ENCODE results near the gene PIGP.
"Not testable (repeated sequence)": the region's sequence is repeated elsewhere in the genome, so short reads cannot be mapped to it uniquely, and the experiment has no call there.

- TF ChIP-seq, protein P1, sequence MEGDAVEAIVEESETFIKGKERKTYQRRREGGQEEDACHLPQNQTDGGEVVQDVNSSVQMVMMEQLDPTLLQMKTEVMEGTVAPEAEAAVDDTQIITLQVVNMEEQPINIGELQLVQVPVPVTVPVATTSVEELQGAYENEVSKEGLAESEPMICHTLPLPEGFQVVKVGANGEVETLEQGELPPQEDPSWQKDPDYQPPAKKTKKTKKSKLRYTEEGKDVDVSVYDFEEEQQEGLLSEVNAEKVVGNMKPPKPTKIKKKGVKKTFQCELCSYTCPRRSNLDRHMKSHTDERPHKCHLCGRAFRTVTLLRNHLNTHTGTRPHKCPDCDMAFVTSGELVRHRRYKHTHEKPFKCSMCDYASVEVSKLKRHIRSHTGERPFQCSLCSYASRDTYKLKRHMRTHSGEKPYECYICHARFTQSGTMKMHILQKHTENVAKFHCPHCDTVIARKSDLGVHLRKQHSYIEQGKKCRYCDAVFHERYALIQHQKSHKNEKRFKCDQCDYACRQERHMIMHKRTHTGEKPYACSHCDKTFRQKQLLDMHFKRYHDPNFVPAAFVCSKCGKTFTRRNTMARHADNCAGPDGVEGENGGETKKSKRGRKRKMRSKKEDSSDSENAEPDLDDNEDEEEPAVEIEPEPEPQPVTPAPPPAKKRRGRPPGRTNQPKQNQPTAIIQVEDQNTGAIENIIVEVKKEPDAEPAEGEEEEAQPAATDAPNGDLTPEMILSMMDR (IDR thresholded peaks at IDR 0.05) = not testable (repeated sequence)
- TF ChIP-seq POLR2A (IDR thresholded peaks at IDR 0.05) = not testable (repeated sequence)
Measured at GRCh38 chr21:37102746-37103145, 29.9 kb upstream of the PIGP start.

Data from lower leg skin (tissue), 3 donors.